WI38 (cell line): Measurements from ENCODE around the gene KYAT1.

Source experiments
- H3K4me3 ChIP-seq: 2 replicates; pipeline ENCODE4 v1.5.1; 2011; ENCODE audit warnings: low read depth, mild to moderate bottlenecking, control low read depth, low read length
- TF ChIP-seq, protein P1 (sequence below): IDR thresholded peaks from 2 replicates; pipeline ENCODE4 v1.5.1; 2012; ENCODE audit warnings: low read depth, mild to moderate bottlenecking, control low read depth, low read length

KYAT1 gene

GRCh38 chr9:128906741-128907140 lies 25.0 kb upstream of the KYAT1 start:
- TF ChIP-seq, protein P1, sequence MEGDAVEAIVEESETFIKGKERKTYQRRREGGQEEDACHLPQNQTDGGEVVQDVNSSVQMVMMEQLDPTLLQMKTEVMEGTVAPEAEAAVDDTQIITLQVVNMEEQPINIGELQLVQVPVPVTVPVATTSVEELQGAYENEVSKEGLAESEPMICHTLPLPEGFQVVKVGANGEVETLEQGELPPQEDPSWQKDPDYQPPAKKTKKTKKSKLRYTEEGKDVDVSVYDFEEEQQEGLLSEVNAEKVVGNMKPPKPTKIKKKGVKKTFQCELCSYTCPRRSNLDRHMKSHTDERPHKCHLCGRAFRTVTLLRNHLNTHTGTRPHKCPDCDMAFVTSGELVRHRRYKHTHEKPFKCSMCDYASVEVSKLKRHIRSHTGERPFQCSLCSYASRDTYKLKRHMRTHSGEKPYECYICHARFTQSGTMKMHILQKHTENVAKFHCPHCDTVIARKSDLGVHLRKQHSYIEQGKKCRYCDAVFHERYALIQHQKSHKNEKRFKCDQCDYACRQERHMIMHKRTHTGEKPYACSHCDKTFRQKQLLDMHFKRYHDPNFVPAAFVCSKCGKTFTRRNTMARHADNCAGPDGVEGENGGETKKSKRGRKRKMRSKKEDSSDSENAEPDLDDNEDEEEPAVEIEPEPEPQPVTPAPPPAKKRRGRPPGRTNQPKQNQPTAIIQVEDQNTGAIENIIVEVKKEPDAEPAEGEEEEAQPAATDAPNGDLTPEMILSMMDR = no peak
- H3K4me3 ChIP-seq = no peak overlapping the region

GRCh38 chr9:128905964-128906363 lies 24.2 kb upstream of the KYAT1 start:
- H3K4me3 ChIP-seq = no peak overlapping the region
- TF ChIP-seq, protein P1 = no peak

DNA sequence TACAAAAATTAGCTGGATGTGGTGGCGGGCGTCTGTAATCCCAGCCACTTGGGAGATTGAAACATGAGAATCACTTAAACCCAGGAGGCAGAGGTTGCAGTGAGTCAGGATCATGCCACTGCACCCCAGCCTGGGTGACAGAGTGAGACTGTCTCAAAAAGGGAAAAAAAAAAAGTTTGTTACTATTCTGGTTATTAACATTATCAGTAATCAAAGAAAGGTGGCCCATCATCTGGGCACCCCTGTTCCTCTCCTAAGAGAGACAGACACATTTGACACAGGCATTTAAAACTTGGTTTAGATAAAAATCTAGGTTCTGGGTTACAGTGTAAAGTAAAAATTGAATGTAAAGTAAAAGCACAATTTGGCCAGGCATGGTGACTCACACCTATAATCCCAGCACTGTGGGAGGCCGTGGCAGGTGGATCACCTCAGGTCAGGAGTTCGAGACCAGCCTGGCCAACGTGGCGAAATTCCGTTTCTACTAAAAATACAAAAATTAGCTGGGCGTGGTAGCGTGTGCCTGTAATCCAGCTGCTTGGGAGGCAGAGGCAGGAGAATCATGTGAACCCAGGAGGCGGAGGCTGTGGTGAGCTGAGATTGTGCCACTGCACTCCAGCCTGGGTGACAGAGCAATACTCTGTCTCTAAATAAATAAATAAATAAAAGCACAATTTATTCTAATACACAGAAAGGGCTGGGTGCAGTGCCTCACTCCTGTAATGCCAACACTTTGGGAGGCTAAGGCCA lies 22.3 kb upstream of the KYAT1 start:
- H3K4me3 ChIP-seq = no peak overlapping the region

DNA sequence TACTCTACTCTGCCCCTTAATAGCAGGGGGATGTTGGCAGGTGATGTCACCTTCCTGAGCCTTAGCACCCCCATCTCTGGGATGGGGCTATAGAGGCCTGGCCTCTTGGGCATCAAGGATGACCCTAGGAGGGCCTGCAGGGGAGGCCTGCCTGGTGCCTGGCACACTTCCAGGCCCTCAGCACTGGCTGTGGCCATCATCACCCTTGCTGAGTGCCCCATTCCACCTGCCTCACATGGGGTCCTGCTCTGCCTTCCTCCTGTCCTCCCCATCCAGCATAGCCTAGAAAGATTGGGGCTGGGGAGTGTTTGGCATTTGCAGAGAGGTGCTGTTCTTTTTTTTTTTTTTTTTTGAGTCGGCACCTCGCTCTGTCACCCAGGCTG lies 21.3 kb upstream of the KYAT1 start:
- TF ChIP-seq, protein P1 = no peak
- H3K4me3 ChIP-seq = no peak overlapping the region

More for the DNA sequence above, 22.3 kb upstream of the KYAT1 start:
- TF ChIP-seq, protein P1 = no peak

- H3K4me3 ChIP-seq = no peak overlapping the region
- TF ChIP-seq, protein P1 = no peak
Measured at GRCh38 chr9:128902351-128903078, 20.8 kb upstream of the KYAT1 start.

- TF ChIP-seq, protein P1 = no peak
- no peak overlapping the region for H3K4me3 ChIP-seq
Measured at GRCh38 chr9:128901822-128902221, 20.1 kb upstream of the KYAT1 start.

DNA sequence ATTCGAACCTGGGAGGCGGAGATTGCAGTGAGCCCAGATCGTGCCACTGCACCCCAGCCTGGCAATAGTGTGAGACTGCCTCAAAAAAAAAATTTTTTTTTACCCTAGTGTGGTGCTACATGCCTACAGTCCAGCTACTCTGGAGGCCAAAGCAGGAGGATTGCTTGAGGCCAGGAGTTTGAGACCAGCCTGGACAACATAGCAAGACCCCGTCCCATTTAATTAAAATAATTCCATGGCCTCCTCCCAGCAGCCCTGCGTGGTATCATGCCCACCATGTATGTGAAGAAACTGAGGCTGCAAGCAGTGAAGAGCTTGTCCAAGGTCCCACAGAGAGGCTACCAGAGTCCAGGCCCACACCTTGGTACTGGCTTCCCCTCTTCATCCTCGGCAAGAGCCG lies 19.6 kb upstream of the KYAT1 start:
- TF ChIP-seq, protein P1 = no peak
- H3K4me3 ChIP-seq = no peak overlapping the region
